Keratinocyte (primary cell): ENCODE measurements around the gene GPANK1. TPM values are rescaled to one million over a fixed set of nuclear protein-coding genes. Genes with fewer than 3 reads are reported as not detected.

Source experiments
- DNase-seq: peaks from one replicate; pipeline ENCODE4 v3.0.0-alpha.2; 2011; ENCODE audit warnings: low read depth, missing footprints, low spot score
- FAIRE-seq: peaks from 2 replicates; lab custom pipeline; 2011; peaks lifted over from hg19 to GRCh38; lab: Jason Lieb, UNC
- H2AFZ ChIP-seq: 2 replicates; pipeline ENCODE4 v1.6.0; 2012; ENCODE audit warnings: low read length, control low read depth, inconsistent platforms; ENCODE audit not compliant: control insufficient read depth
- H3K27ac ChIP-seq: 2 replicates; pipeline ENCODE4 v1.5.1; 2011; ENCODE audit warnings: low read length; ENCODE audit not compliant: control insufficient read depth, insufficient read depth
- H3K27me3 ChIP-seq: 3 replicates; pipeline ENCODE4 v1.6.0; 2011; ENCODE audit warnings: low read length; ENCODE audit not compliant: control insufficient read depth, insufficient read depth; ENCODE audit errors: extremely low read depth
- H3K36me3 ChIP-seq, 2 experiments: 2 replicates in 1 of 2; 3 replicates in 1 of 2; pipeline ENCODE4 v1.5.1; 2011; ENCODE audit warnings: low read length in 2 of 2, mild to moderate bottlenecking in 1 of 2; ENCODE audit not compliant: control insufficient read depth in 2 of 2, insufficient read depth in 2 of 2; ENCODE audit errors: extremely low read depth in 1 of 2
- H3K4me1 ChIP-seq: 3 replicates; pipeline ENCODE4 v1.5.1; 2011; ENCODE audit warnings: low read length; ENCODE audit not compliant: control insufficient read depth, insufficient read depth; ENCODE audit errors: extremely low read depth
- H3K4me2 ChIP-seq: 3 replicates; pipeline ENCODE4 v1.6.0; 2011; ENCODE audit warnings: low read depth, low read length; ENCODE audit not compliant: control insufficient read depth, insufficient read depth; ENCODE audit errors: extremely low read depth
- H3K4me3 ChIP-seq, 3 experiments: fragments of 200-600 bp in 1 of 3; sonication (generic) in 1 of 3; 2 replicates in 2 of 3; 3 replicates in 1 of 3; pipeline ENCODE4 v1.5.1; 2011 to 2016; ENCODE audit warnings: low read length in 3 of 3, mild to moderate bottlenecking in 3 of 3, control low read depth in 2 of 3, inconsistent platforms in 1 of 3, low read depth in 1 of 3, mixed read lengths in 1 of 3, mixed run types in 1 of 3, moderate library complexity in 1 of 3; ENCODE audit not compliant: control insufficient read depth in 2 of 3, insufficient read depth in 2 of 3; ENCODE audit errors: extremely low read depth in 1 of 3
- H3K79me2 ChIP-seq: 2 replicates; pipeline ENCODE4 v1.6.0; 2012; ENCODE audit warnings: low read length; ENCODE audit not compliant: control insufficient read depth, insufficient read depth
- H3K9ac ChIP-seq: 3 replicates; pipeline ENCODE4 v1.6.0; 2011; ENCODE audit warnings: low read length; ENCODE audit not compliant: control insufficient read depth, insufficient read depth; ENCODE audit errors: extremely low read depth
- H3K9me1 ChIP-seq: 3 replicates; pipeline ENCODE4 v1.6.0; 2011; ENCODE audit warnings: low read length; ENCODE audit not compliant: control insufficient read depth, insufficient read depth; ENCODE audit errors: extremely low read depth
- H3K9me3 ChIP-seq: 2 replicates; pipeline ENCODE4 v1.5.1; 2012; ENCODE audit warnings: low read depth, low read length; ENCODE audit not compliant: control insufficient read depth
- H4K20me1 ChIP-seq: 3 replicates; pipeline ENCODE4 v1.6.0; 2011; ENCODE audit warnings: low read length; ENCODE audit not compliant: control insufficient read depth, insufficient read depth; ENCODE audit errors: extremely low read depth
- EZH2 ChIP-seq: IDR thresholded peaks from one replicate; pipeline ENCODE4 v1.6.1; 2012; ENCODE audit warnings: inconsistent platforms, mild to moderate bottlenecking, low read length, moderate library complexity
- dilution Hi-C: fragments of 300-500 bp; cut with MboI; formaldehyde crosslinking; loops from one replicate; pipeline ENCODE4 v1.7.0; 2020; ENCODE audit warnings: low sequenced_read_pairs; ENCODE audit not compliant: extremely low pct_ligation_motif_present
- polyA plus RNA-seq, 5 experiments: library from polyadenylated mRNA; depleted of rRNA in 3 of 5; stranded (reverse) in 3 of 5; stranded (forward) in 1 of 5; unstranded in 1 of 5; fragments of >200 nt; gene quantifications; 1 replicate in 1 of 5; 2 replicates in 3 of 5; 3 replicates in 1 of 5; pipeline versions ENCODE4 v1.2.1 to v1.2.3, GENCODE V29; 2011 to 2012; ENCODE audit warnings: missing spikeins in 2 of 5, low read depth in 1 of 5, low replicate concordance in 1 of 5
- TF ChIP-seq, protein P1 (sequence below), 3 experiments: IDR thresholded peaks in 1 of 3; conservative IDR thresholded peaks in 1 of 3; optimal IDR thresholded peaks in 1 of 3; 2 replicates in 2 of 3; 3 replicates in 1 of 3; pipeline versions ENCODE3 to v1.5.1; 2011; ENCODE audit warnings: low read length in 3 of 3, mild to moderate bottlenecking in 3 of 3, moderate library complexity in 2 of 3, control low read depth in 1 of 3, inconsistent platforms in 1 of 3; ENCODE audit not compliant: insufficient read depth in 2 of 3; ENCODE audit errors: extremely low read depth in 1 of 3

Gene GPANK1
- polyA plus RNA-seq, 1 donor (not counting 4 experiments of a cell fraction or from before 2014, with no cell fraction given), result 10.0 TPM

DNA sequence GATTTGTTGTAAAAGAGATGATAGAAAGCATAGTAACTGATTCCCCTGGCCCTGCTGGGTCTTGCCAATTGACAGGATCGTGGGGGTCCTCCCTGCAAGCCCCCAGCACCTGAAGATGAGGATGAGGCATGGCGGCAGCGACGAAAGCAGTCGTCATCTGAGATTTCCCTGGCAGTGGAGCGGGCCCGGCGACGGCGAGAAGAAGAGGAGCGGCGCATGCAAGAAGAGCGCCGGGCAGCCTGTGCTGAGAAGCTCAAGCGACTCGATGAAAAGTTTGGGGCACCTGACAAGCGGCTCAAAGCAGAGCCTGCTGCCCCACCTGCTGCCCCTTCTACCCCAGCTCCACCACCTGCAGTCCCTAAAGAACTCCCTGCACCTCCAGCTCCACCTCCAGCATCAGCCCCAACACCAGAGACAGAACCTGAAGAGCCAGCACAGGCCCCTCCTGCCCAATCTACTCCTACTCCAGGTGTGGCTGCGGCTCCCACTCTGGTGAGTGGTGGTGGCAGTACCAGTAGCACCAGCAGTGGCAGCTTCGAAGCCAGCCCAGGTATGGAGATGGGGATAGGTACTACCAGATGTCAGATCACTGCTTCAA is 37.0 kb downstream of the GPANK1 start:
- H3K4me2 ChIP-seq, result no peak overlapping the region
- FAIRE-seq (no peak), DNase-seq (no peak)
- no peak overlapping the region for H3K9ac ChIP-seq
- peaks cover 25% of the 10 kb centered on the region for H4K20me1 ChIP-seq
- peaks cover 2% of the 10 kb centered on the region for H3K4me1 ChIP-seq
- H3K36me3 ChIP-seq, result peaks cover 77 to 88% of the 10 kb centered on the region in 2 experiments
- H3K27ac ChIP-seq, result no peak overlapping the region
- H2AFZ ChIP-seq, result no peak overlapping the region
- peaks cover 77% of the 10 kb centered on the region for H3K79me2 ChIP-seq
- peaks cover 2% of the 10 kb centered on the region for H3K9me1 ChIP-seq
- dilution Hi-C loops, result no loop called here
- H3K4me3 ChIP-seq, result no peak overlapping the region
- TF ChIP-seq EZH2, result no peak
- TF ChIP-seq, protein P1, sequence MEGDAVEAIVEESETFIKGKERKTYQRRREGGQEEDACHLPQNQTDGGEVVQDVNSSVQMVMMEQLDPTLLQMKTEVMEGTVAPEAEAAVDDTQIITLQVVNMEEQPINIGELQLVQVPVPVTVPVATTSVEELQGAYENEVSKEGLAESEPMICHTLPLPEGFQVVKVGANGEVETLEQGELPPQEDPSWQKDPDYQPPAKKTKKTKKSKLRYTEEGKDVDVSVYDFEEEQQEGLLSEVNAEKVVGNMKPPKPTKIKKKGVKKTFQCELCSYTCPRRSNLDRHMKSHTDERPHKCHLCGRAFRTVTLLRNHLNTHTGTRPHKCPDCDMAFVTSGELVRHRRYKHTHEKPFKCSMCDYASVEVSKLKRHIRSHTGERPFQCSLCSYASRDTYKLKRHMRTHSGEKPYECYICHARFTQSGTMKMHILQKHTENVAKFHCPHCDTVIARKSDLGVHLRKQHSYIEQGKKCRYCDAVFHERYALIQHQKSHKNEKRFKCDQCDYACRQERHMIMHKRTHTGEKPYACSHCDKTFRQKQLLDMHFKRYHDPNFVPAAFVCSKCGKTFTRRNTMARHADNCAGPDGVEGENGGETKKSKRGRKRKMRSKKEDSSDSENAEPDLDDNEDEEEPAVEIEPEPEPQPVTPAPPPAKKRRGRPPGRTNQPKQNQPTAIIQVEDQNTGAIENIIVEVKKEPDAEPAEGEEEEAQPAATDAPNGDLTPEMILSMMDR (optimal IDR thresholded peaks at IDR 0.05 in 1 of 3, IDR thresholded peaks at IDR 0.05 in 1 of 3, conservative IDR thresholded peaks at IDR 0.05 in 1 of 3; ENCODE audit: extremely low read depth in 1 of 3, insufficient read depth in 2 of 3, low read length in 3 of 3), result no peak
- no peaks in the 10 kb centered on the region for H3K9me3 ChIP-seq
- H3K27me3 ChIP-seq, result no peaks in the 10 kb centered on the region

DNA sequence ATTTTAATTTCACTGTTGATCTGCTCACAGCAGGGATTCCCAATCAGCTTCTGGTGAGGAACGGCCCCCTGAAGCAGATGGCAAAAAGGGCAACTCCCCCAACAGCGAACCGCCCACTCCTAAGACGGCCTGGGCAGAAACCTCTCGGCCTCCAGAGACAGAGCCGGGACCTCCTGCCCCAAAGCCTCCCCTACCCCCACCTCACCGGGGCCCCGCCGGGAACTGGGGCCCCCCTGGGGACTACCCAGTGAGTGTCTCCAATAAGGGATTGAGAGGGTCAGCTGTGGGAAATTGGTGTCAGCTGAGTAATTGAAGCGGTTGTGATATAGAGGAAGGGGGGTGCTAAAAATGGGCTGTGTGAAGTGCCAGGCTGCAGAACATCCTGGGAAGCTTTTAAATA is 37.8 kb downstream of the GPANK1 start:
- H3K36me3 ChIP-seq, result peaks cover 70 to 88% of the 10 kb centered on the region in 2 experiments
- FAIRE-seq, result no peak
- dilution Hi-C loops, result no loop called here

More for the DNA sequence above, 37.8 kb downstream of the GPANK1 start:
- no peak for DNase-seq
- no peak overlapping the region for H3K27ac ChIP-seq
- no peak overlapping the region for H3K9ac ChIP-seq
- H3K79me2 ChIP-seq, result peaks cover 77% of the 10 kb centered on the region
- H3K9me1 ChIP-seq, result peaks cover 2% of the 10 kb centered on the region
- no peak overlapping the region for H3K4me3 ChIP-seq
- H3K27me3 ChIP-seq, result no peaks in the 10 kb centered on the region
- peaks cover 26% of the 10 kb centered on the region for H4K20me1 ChIP-seq
- H3K4me1 ChIP-seq, result peaks cover 10% of the 10 kb centered on the region
- no peak overlapping the region for H3K4me2 ChIP-seq
- H2AFZ ChIP-seq, result no peak overlapping the region
- no peaks in the 10 kb centered on the region for H3K9me3 ChIP-seq
- TF ChIP-seq EZH2, result no peak
- TF ChIP-seq, protein P1 (optimal IDR thresholded peaks at IDR 0.05 in 1 of 3, IDR thresholded peaks at IDR 0.05 in 1 of 3, conservative IDR thresholded peaks at IDR 0.05 in 1 of 3; ENCODE audit: extremely low read depth in 1 of 3, insufficient read depth in 2 of 3, low read length in 3 of 3), result no peak
